NCI-H2196 treated with DMSO at 0.1 percent for 48 hours (cell line): ENCODE measurements around the gene GNAQ.

Experiments
- DNase-seq: peaks from one replicate; lab custom pipeline; 2025; ENCODE audit not compliant: unreplicated experiment; lab: John Stamatoyannopoulos, UW

The GNAQ gene

GRCh38 chr9:77946969-77947620 is 84.5 kb downstream of the GNAQ start:
- DNase-seq: peak; percentile 50

GRCh38 chr9:77946296-77946695 is 85.3 kb downstream of the GNAQ start:
- no peak for DNase-seq

- no peak for DNase-seq
Measured at GRCh38 chr9:77945798-77946197, 85.8 kb downstream of the GNAQ start.

- DNase-seq: no peak
Measured at GRCh38 chr9:77944556-77945243, 86.9 kb downstream of the GNAQ start.

- no peak for DNase-seq
Measured at GRCh38 chr9:77943057-77943456, 88.6 kb downstream of the GNAQ start.

- no peak for DNase-seq
Measured at GRCh38 chr9:77939149-77939668, 92.4 kb downstream of the GNAQ start.

- DNase-seq: no peak
Measured at GRCh38 chr9:77938163-77938562, 93.4 kb downstream of the GNAQ start.

- DNase-seq: no peak
Measured at GRCh38 chr9:77935974-77936373, 95.6 kb downstream of the GNAQ start.

- no peak for DNase-seq
Measured at GRCh38 chr9:77935211-77935610, 96.4 kb downstream of the GNAQ start.

GRCh38 chr9:77933976-77934375 is 97.6 kb downstream of the GNAQ start:
- DNase-seq: no peak

GRCh38 chr9:77933019-77933418 is 98.6 kb downstream of the GNAQ start:
- DNase-seq: no peak

- no peak for DNase-seq
Measured at GRCh38 chr9:77929942-77930341, 101.7 kb downstream of the GNAQ start.

GRCh38 chr9:77927265-77927664 is 104.3 kb downstream of the GNAQ start:
- no peak for DNase-seq

GRCh38 chr9:77926371-77926878 is 105.2 kb downstream of the GNAQ start:
- DNase-seq: no peak

GRCh38 chr9:77922591-77922990 is 109.0 kb downstream of the GNAQ start:
- no peak for DNase-seq

GRCh38 chr9:77917800-77918199 is 113.8 kb downstream of the GNAQ start:
- no peak for DNase-seq

- no peak for DNase-seq
Measured at GRCh38 chr9:77916820-77917219, 114.8 kb downstream of the GNAQ start.

- no peak for DNase-seq
Measured at GRCh38 chr9:77916410-77916819, 115.2 kb downstream of the GNAQ start.

GRCh38 chr9:77915744-77916143 is 115.9 kb downstream of the GNAQ start:
- no peak for DNase-seq

GRCh38 chr9:77912895-77913693 is 118.5 kb downstream of the GNAQ start:
- no peak for DNase-seq

GRCh38 chr9:77911928-77912327 is 119.7 kb downstream of the GNAQ start:
- no peak for DNase-seq
